ENCODE results near the gene GBE1.

Gene GBE1

DNA sequence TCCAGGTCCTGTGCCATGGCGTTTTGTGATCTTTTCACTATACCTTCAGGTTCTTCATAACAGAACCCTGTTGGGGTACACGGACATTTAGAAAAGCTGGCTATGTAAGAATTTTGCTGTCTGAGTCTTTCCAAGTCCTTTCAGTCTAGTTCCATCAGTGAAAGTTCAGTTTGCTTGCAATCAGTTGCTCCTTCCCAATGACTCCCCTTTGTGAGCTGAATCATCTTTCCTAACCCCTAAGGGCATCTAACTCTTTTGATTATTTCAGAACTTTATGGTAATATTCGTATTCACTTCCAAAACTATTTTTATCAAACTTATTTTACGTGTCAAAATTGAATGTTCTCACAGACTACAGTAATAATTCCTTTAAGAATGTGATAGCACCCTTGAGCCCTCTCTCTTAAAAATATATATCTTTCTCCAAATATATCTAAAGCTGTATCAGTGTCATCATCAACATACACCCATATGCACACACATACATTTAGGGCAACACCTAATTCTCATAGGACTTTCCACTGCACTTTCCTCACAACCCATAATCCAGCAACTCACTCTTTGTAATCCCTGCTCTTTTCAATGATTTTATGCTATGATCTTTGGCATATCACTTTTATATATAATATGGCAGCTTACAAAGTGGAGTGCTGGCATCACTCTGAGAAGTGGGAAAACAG lies 263.7 kb downstream of the GBE1 start:
- POLR2A ChIA-PET = no interaction called here
- TF ChIP-seq, protein P1, sequence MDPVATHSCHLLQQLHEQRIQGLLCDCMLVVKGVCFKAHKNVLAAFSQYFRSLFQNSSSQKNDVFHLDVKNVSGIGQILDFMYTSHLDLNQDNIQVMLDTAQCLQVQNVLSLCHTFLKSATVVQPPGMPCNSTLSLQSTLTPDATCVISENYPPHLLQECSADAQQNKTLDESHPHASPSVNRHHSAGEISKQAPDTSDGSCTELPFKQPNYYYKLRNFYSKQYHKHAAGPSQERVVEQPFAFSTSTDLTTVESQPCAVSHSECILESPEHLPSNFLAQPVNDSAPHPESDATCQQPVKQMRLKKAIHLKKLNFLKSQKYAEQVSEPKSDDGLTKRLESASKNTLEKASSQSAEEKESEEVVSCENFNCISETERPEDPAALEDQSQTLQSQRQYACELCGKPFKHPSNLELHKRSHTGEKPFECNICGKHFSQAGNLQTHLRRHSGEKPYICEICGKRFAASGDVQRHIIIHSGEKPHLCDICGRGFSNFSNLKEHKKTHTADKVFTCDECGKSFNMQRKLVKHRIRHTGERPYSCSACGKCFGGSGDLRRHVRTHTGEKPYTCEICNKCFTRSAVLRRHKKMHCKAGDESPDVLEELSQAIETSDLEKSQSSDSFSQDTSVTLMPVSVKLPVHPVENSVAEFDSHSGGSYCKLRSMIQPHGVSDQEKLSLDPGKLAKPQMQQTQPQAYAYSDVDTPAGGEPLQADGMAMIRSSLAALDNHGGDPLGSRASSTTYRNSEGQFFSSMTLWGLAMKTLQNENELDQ (tag by site-specific recombination; IDR thresholded peaks at IDR 0.05; ENCODE audit: low read depth) = no peak
- TF ChIP-seq ZNF24 (tag by site-specific recombination; IDR thresholded peaks at IDR 0.05) (no peak), ZNF600 (tag by site-specific recombination; IDR thresholded peaks at IDR 0.05) (no peak), KLF9 (tag by site-specific recombination; IDR thresholded peaks at IDR 0.05; ENCODE audit: low read depth) (no peak), GLI2 (tag by site-specific recombination; IDR thresholded peaks at IDR 0.05; ENCODE audit: borderline replicate concordance, low read depth) (no peak), ZNF214 (tag by site-specific recombination; IDR thresholded peaks at IDR 0.05; ENCODE audit: borderline replicate concordance) (no peak), ZNF121 (tag by site-specific recombination; IDR thresholded peaks at IDR 0.05) (no peak), GLI4 (tag by site-specific recombination; IDR thresholded peaks at IDR 0.05) (no peak), ZNF549 (tag by site-specific recombination; IDR thresholded peaks at IDR 0.05) (no peak), ZBTB21 (tag by site-specific recombination; IDR thresholded peaks at IDR 0.05) (no peak), ZNF654 (tag by site-specific recombination; IDR thresholded peaks at IDR 0.05; ENCODE audit: low read depth) (no peak), ZFP41 (tag by site-specific recombination; IDR thresholded peaks at IDR 0.05; ENCODE audit: borderline replicate concordance) (no peak), ZNF324 (tag by site-specific recombination; IDR thresholded peaks at IDR 0.05) (no peak), HOXA7 (CRISPR knock-in tag; IDR thresholded peaks at IDR 0.05; ENCODE audit: borderline replicate concordance) (no peak), ZNF837 (tag by site-specific recombination; IDR thresholded peaks at IDR 0.05) (no peak), ZNF350 (tag by site-specific recombination; IDR thresholded peaks at IDR 0.05) (no peak), ZNF423 (tag by site-specific recombination; IDR thresholded peaks at IDR 0.05) (no peak)
- TF ChIP-seq, protein P2, sequence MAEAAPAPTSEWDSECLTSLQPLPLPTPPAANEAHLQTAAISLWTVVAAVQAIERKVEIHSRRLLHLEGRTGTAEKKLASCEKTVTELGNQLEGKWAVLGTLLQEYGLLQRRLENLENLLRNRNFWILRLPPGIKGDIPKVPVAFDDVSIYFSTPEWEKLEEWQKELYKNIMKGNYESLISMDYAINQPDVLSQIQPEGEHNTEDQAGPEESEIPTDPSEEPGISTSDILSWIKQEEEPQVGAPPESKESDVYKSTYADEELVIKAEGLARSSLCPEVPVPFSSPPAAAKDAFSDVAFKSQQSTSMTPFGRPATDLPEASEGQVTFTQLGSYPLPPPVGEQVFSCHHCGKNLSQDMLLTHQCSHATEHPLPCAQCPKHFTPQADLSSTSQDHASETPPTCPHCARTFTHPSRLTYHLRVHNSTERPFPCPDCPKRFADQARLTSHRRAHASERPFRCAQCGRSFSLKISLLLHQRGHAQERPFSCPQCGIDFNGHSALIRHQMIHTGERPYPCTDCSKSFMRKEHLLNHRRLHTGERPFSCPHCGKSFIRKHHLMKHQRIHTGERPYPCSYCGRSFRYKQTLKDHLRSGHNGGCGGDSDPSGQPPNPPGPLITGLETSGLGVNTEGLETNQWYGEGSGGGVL (tag by site-specific recombination; IDR thresholded peaks at IDR 0.05) = no peak
- TF ChIP-seq, protein P3, sequence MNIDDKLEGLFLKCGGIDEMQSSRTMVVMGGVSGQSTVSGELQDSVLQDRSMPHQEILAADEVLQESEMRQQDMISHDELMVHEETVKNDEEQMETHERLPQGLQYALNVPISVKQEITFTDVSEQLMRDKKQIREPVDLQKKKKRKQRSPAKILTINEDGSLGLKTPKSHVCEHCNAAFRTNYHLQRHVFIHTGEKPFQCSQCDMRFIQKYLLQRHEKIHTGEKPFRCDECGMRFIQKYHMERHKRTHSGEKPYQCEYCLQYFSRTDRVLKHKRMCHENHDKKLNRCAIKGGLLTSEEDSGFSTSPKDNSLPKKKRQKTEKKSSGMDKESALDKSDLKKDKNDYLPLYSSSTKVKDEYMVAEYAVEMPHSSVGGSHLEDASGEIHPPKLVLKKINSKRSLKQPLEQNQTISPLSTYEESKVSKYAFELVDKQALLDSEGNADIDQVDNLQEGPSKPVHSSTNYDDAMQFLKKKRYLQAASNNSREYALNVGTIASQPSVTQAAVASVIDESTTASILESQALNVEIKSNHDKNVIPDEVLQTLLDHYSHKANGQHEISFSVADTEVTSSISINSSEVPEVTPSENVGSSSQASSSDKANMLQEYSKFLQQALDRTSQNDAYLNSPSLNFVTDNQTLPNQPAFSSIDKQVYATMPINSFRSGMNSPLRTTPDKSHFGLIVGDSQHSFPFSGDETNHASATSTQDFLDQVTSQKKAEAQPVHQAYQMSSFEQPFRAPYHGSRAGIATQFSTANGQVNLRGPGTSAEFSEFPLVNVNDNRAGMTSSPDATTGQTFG (tag by site-specific recombination; IDR thresholded peaks at IDR 0.05; ENCODE audit: borderline replicate concordance) = no peak
- TF ChIP-seq, protein P4, sequence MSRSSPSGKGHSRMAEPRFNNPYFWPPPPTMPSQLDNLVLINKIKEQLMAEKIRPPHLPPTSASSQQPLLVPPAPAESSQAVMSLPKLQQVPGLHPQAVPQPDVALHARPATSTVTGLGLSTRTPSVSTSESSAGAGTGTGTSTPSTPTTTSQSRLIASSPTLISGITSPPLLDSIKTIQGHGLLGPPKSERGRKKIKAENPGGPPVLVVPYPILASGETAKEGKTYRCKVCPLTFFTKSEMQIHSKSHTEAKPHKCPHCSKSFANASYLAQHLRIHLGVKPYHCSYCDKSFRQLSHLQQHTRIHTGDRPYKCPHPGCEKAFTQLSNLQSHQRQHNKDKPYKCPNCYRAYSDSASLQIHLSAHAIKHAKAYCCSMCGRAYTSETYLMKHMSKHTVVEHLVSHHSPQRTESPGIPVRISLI (tag by site-specific recombination; IDR thresholded peaks at IDR 0.05) = no peak
- CTCF ChIA-PET = no interaction called here
- Histone ChIP-seq H3K4me1 (ENCODE audit: control insufficient read depth, insufficient read depth, low read length) (no peaks in the 10 kb centered on the region), H3K9me3 (ENCODE audit: control insufficient read depth, insufficient read depth, low read depth, low read length) (no peaks in the 10 kb centered on the region), H3K27ac (ENCODE audit: extremely low read depth, low read depth, low read length) (no peak overlapping the region), H3K36me3 (ENCODE audit: control insufficient read depth in 2 of 2, insufficient read depth in 1 of 2, low read length in 2 of 2) (no peaks in the 10 kb centered on the region), H3K4me3 (ENCODE audit: low read depth, low read length) (no peak overlapping the region)
